ENCODE measurements around the gene IL18R1. TPM values are rescaled to one million over a fixed set of nuclear protein-coding genes. Genes with fewer than 3 reads are reported as not detected.

Gene IL18R1
- polyA plus RNA-seq, 1 experiment: 2.5 TPM

GRCh38 chr2:102361632-102362241 lies 6.1 kb downstream of the IL18R1 start:
- TF ChIP-seq CTCF (IDR thresholded peaks at IDR 0.05; ENCODE audit: low read depth, low read length): no peak
- no peak for DNase-seq (ENCODE audit: low read depth, low spot score)
- H3K9me3 ChIP-seq (ENCODE audit: control insufficient read depth, insufficient read depth, low read length): peaks cover 7% of the 10 kb centered on the region; the same call in 1 of the 2 replicates
- H3K27me3 ChIP-seq (ENCODE audit: control insufficient read depth, insufficient read depth, low read length): no peaks in the 10 kb centered on the region
- ChIA-PET POLR2A (interaction anchor here (0.5 kb wide), 1 partner anchor 106 kb away, joined by 3 read pairs; no protein-coding TSS in a partner anchor), CTCF (interaction anchor here (1.4 kb wide), 1 partner anchor 87 kb away, joined by 6 read pairs; no protein-coding TSS in a partner anchor)
- no peak overlapping the region for H3K4me3 ChIP-seq (ENCODE audit: low read depth, low read length)
- H3K27ac ChIP-seq (ENCODE audit: low read depth, low read length): no peak overlapping the region

- ChIA-PET POLR2A (no interaction called here), CTCF (no interaction called here)
- no peak for DNase-seq (ENCODE audit: low read depth, low spot score)
These were observed 10.2 kb downstream of the IL18R1 start for GRCh38 chr2:102365763-102366162.

GRCh38 chr2:102366406-102367112 lies 11.0 kb downstream of the IL18R1 start:
- Histone ChIP-seq H3K9me3 (ENCODE audit: control insufficient read depth, insufficient read depth, low read length) (peaks cover 7% of the 10 kb centered on the region; the same call in 1 of the 2 replicates), H3K27ac (ENCODE audit: low read depth, low read length) (no peak overlapping the region), H3K4me3 (ENCODE audit: low read depth, low read length) (no peak overlapping the region), H3K27me3 (ENCODE audit: control insufficient read depth, insufficient read depth, low read length) (no peaks in the 10 kb centered on the region)
- no peak for TF ChIP-seq CTCF (IDR thresholded peaks at IDR 0.05; ENCODE audit: low read depth, low read length)
- ChIA-PET POLR2A (no interaction called here), CTCF (no interaction called here)
- no peak for DNase-seq (ENCODE audit: low read depth, low spot score)

More at GRCh38 chr2:102365763-102366162, 10.2 kb downstream of the IL18R1 start:
- Histone ChIP-seq H3K27me3 (ENCODE audit: control insufficient read depth, insufficient read depth, low read length) (no peaks in the 10 kb centered on the region), H3K9me3 (ENCODE audit: control insufficient read depth, insufficient read depth, low read length) (peaks cover 7% of the 10 kb centered on the region; the same call in 1 of the 2 replicates), H3K4me3 (ENCODE audit: low read depth, low read length) (no peak overlapping the region), H3K27ac (ENCODE audit: low read depth, low read length) (no peak overlapping the region)
- no peak for TF ChIP-seq CTCF (IDR thresholded peaks at IDR 0.05; ENCODE audit: low read depth, low read length)

GRCh38 chr2:102367331-102367971 lies 11.9 kb downstream of the IL18R1 start:
- no peak for DNase-seq (ENCODE audit: low read depth, low spot score)
- Histone ChIP-seq H3K9me3 (ENCODE audit: control insufficient read depth, insufficient read depth, low read length) (peaks cover 7% of the 10 kb centered on the region; the same call in 1 of the 2 replicates), H3K27me3 (ENCODE audit: control insufficient read depth, insufficient read depth, low read length) (no peaks in the 10 kb centered on the region), H3K4me3 (ENCODE audit: low read depth, low read length) (no peak overlapping the region), H3K27ac (ENCODE audit: low read depth, low read length) (no peak overlapping the region)
- POLR2A ChIA-PET: no interaction called here
- CTCF ChIA-PET: no interaction called here
- TF ChIP-seq CTCF (IDR thresholded peaks at IDR 0.05; ENCODE audit: low read depth, low read length): no peak
